Spleen (tissue), 11 donors: ENCODE data around the gene HIVEP1. TPM values are rescaled to one million over a fixed set of nuclear protein-coding genes. Genes with fewer than 3 reads are reported as not detected.
A peak's percentile ranks its signal among the peaks of the same experiment; 100 is the strongest.
"Not testable (repeated sequence)": the region's sequence is repeated elsewhere in the genome, so short reads cannot be mapped to it uniquely, and the experiment has no call there.

Experiments
- DNase-seq: peaks from one replicate; pipeline ENCODE4 v3.0.0-alpha.2; 2020
- H3K27ac ChIP-seq, 8 donors: fragments of 200-600 bp; sonication (generic) in 7 of 8; 1 replicate in 4 of 8; 2 replicates in 4 of 8; pipeline versions ENCODE4 v1.5.0 to v1.8.0; 2016 to 2021; ENCODE audit warnings: inconsistent platforms in 4 of 8, mild to moderate bottlenecking in 4 of 8, moderate library complexity in 1 of 8
- H3K27me3 ChIP-seq, 7 donors: fragments of 200-600 bp; sonication (generic) in 6 of 7; replicated peaks in 1 of 7; 1 replicate in 4 of 7; 2 replicates in 3 of 7; pipeline versions ENCODE4 v1.5.0 to v1.8.0; 2016 to 2021; ENCODE audit warnings: inconsistent platforms in 3 of 7, mild to moderate bottlenecking in 1 of 7
- H3K36me3 ChIP-seq, 6 donors: fragments of 200-600 bp; sonication (generic) in 5 of 6; 1 replicate in 4 of 6; 2 replicates in 2 of 6; pipeline versions ENCODE4 v1.5.0 to v1.8.0; 2016 to 2021; ENCODE audit warnings: inconsistent platforms in 2 of 6
- H3K4me1 ChIP-seq, 6 donors: fragments of 200-600 bp; sonication (generic) in 5 of 6; 1 replicate in 3 of 6; 2 replicates in 3 of 6; pipeline versions ENCODE4 v1.5.0 to v1.8.0; 2016 to 2021; ENCODE audit warnings: inconsistent platforms in 3 of 6
- H3K4me3 ChIP-seq, 8 donors: fragments of 200-600 bp; sonication (generic) in 7 of 8; 1 replicate in 4 of 8; 2 replicates in 4 of 8; pipeline versions ENCODE4 v1.5.0 to v1.8.0; 2016 to 2021; ENCODE audit warnings: inconsistent platforms in 4 of 8, mild to moderate bottlenecking in 4 of 8, moderate library complexity in 2 of 8
- H3K9me3 ChIP-seq, 8 donors: fragments of 200-600 bp; sonication (generic) in 7 of 8; 1 replicate in 4 of 8; 2 replicates in 4 of 8; pipeline versions ENCODE4 v1.5.0 to v1.8.0; 2016 to 2021; ENCODE audit warnings: inconsistent platforms in 4 of 8
- POLR2A ChIP-seq, 3 donors: fragments of 450-650 bp; IDR thresholded peaks; one replicate each; pipeline ENCODE4 v1.5.1; 2017; ENCODE audit warnings: antibody characterized with exemption in 3 of 3, mild to moderate bottlenecking in 1 of 3
- POLR2AphosphoS5 ChIP-seq, 3 donors: sonication (generic); formaldehyde crosslinking; IDR thresholded peaks; one replicate each; pipeline ENCODE4 v1.5.1; 2017; ENCODE audit warnings: antibody characterized with exemption in 3 of 3
- WGBS, 5 donors: extraction: QIAGEN DNeasy Blood & Tissue Kit in 3 of 5; methylation state at CpG; one replicate each; pipeline versions ENCODE4 v1.1.5 to v1.1.7; 2013 to 2018; 5-methylcytosine and 5-hydroxymethylcytosine counted together
- intact Hi-C: fragments of 100-400 bp; cut with DNase I; formaldehyde crosslinking; loops from one replicate; pipeline ENCODE4 v1.15.0; 2023; ENCODE audit warnings: low total_unique reads
- polyA plus RNA-seq, 3 donors: library from polyadenylated mRNA; stranded (reverse); fragments of 200-250 nt; gene quantifications; one replicate each; pipeline ENCODE4 v1.2.1, GENCODE V29; 2013
- total RNA-seq, 7 donors: library from RNA; depleted of rRNA in 3 of 7; stranded (reverse); fragments of >200 nt in 3 of 7; fragmentation: NEBNext Ultra II Directional in 4 of 7; extraction: Animal tissue kit (Norgen Biotek cat#: 25700) in 4 of 7; gene quantifications; one replicate each; pipeline versions ENCODE4 v1.1.0 to v1.2.1, GENCODE V29; 2016 to 2021
- TF ChIP-seq, protein P1 (sequence below), 11 experiments: fragments of 200-600 bp in 7 of 11; fragments of 450-650 bp in 4 of 11; sonication (generic) in 4 of 11; IDR thresholded peaks in 8 of 11; conservative IDR thresholded peaks in 3 of 11; 1 replicate in 7 of 11; 2 replicates in 4 of 11; pipeline versions ENCODE4 v1.4.0 to v1.8.0; 2016 to 2021; ENCODE audit warnings: antibody characterized with exemption in 11 of 11, inconsistent platforms in 4 of 11, mild to moderate bottlenecking in 1 of 11
- donor health status: healthy with polysubstance abuse.
- donor health status: DM: no; HTN: no; CAD: no; lungs with moderate emphysema.
- donor health status: DM: no; HTN: no; CAD: no.
- donor health status: Bipolar disorder and iron deficiency.
- donor health status: healthy.
- donor health status: DM: no; HTN: no; CAD: no.
- donor health status: DM: yes; HTN: yes; CAD: no.

The HIVEP1 gene
- total and polyA plus RNA-seq, 10 donors, result 2.8 to 64.1 (median 39.7) TPM

- Histone ChIP-seq H3K4me3 (no peak overlapping the region), H3K4me1 (peaks cover 0 to 12% (median 3%) of the 10 kb centered on the region in 6 donors), H3K9me3 (no peaks in the 10 kb centered on the region), H3K27me3 (no peaks in the 10 kb centered on the region), H3K27ac (no peak overlapping the region), H3K36me3 (peaks cover 0 to 27% (median 0%) of the 10 kb centered on the region in 6 donors)
- TF ChIP-seq, protein P1, sequence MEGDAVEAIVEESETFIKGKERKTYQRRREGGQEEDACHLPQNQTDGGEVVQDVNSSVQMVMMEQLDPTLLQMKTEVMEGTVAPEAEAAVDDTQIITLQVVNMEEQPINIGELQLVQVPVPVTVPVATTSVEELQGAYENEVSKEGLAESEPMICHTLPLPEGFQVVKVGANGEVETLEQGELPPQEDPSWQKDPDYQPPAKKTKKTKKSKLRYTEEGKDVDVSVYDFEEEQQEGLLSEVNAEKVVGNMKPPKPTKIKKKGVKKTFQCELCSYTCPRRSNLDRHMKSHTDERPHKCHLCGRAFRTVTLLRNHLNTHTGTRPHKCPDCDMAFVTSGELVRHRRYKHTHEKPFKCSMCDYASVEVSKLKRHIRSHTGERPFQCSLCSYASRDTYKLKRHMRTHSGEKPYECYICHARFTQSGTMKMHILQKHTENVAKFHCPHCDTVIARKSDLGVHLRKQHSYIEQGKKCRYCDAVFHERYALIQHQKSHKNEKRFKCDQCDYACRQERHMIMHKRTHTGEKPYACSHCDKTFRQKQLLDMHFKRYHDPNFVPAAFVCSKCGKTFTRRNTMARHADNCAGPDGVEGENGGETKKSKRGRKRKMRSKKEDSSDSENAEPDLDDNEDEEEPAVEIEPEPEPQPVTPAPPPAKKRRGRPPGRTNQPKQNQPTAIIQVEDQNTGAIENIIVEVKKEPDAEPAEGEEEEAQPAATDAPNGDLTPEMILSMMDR (IDR thresholded peaks at IDR 0.05 in 8 of 11, conservative IDR thresholded peaks at IDR 0.05 in 3 of 11), result no peak
- TF ChIP-seq POLR2A (IDR thresholded peaks at IDR 0.05) (no peak), POLR2AphosphoS5 (IDR thresholded peaks at IDR 0.05) (no peak)
- DNase-seq, result no peak
- intact Hi-C loops, result no loop called here
- 95 to 98% (median 96%) methylated on average over 2 of the region's 2 CpGs for WGBS, 5 donors
Observed at GRCh38 chr6:12105271-12105670, 93.2 kb downstream of the HIVEP1 start.

DNA sequence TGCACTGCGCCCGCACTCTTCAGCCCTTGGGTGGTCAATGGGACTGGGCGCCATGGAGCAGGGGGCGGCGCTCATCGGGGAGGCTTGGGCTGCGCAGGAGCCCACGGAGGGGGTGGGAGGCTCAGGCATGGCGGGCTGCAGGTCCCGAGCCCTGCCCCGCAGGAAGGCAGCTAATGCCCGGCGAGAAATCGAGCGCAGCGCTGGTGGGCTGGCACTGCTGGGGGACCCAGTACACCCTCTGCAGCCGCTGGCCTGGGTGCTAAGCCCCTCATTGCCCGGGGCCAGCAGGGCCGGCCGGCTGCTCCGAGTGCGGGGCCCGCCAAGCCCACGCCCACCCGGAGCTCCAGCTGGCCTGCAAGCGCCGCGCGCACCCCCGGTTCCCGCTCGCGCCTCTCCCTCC is 96.3 kb downstream of the HIVEP1 start:
- H3K4me1 ChIP-seq, result peaks cover 0 to 22% (median 9%) of the 10 kb centered on the region in 6 donors
- DNase-seq, H3K9me3 ChIP-seq, H3K27ac ChIP-seq, intact Hi-C loops, H3K27me3 ChIP-seq, H3K4me3 ChIP-seq: not testable (repeated sequence)
- peak in 1 of 3 donors; percentile 24 for TF ChIP-seq POLR2AphosphoS5 (IDR thresholded peaks at IDR 0.05)
- peaks cover 0 to 40% (median 0%) of the 10 kb centered on the region in 6 donors for H3K36me3 ChIP-seq
- 94 to 95% (median 95%) methylated on average over 18 to 33 of the region's 33 CpGs for WGBS, 5 donors

- Histone ChIP-seq H3K27me3 (no peaks in the 10 kb centered on the region), H3K27ac (no peak overlapping the region), H3K36me3 (peaks cover 0 to 40% (median 0%) of the 10 kb centered on the region in 6 donors), H3K9me3 (peaks cover 0 to 2% (median 0%) of the 10 kb centered on the region in 8 donors), H3K4me1 (peaks cover 6 to 39% (median 24%) of the 10 kb centered on the region in 6 donors), H3K4me3 (no peak overlapping the region)
- WGBS, 5 donors, result 68 to 78% (median 72%) methylated on average over 5 of the region's 5 CpGs
- TF ChIP-seq, protein P1 (IDR thresholded peaks at IDR 0.05 in 8 of 11, conservative IDR thresholded peaks at IDR 0.05 in 3 of 11), result no peak
- TF ChIP-seq POLR2A (IDR thresholded peaks at IDR 0.05) (no peak), POLR2AphosphoS5 (IDR thresholded peaks at IDR 0.05) (no peak)
- DNase-seq, result no peak
- intact Hi-C loops, result no loop called here
Observed at GRCh38 chr6:12110523-12111362, 98.6 kb downstream of the HIVEP1 start.

GRCh38 chr6:12111363-12111670 is 99.2 kb downstream of the HIVEP1 start:
- TF ChIP-seq POLR2AphosphoS5 (IDR thresholded peaks at IDR 0.05), result no peak
- 92 to 100% (median 97%) methylated on average over 2 of the region's 2 CpGs for WGBS, 5 donors
- Histone ChIP-seq H3K9me3 (peaks cover 0 to 7% (median 2%) of the 10 kb centered on the region in 8 donors), H3K27me3 (no peaks in the 10 kb centered on the region), H3K4me1 (peaks cover 6 to 39% (median 24%) of the 10 kb centered on the region in 6 donors), H3K4me3 (no peak overlapping the region), H3K27ac (no peak overlapping the region), H3K36me3 (peaks cover 0 to 41% (median 0%) of the 10 kb centered on the region in 6 donors)
- intact Hi-C loops, result no loop called here
- no peak for DNase-seq

DNA sequence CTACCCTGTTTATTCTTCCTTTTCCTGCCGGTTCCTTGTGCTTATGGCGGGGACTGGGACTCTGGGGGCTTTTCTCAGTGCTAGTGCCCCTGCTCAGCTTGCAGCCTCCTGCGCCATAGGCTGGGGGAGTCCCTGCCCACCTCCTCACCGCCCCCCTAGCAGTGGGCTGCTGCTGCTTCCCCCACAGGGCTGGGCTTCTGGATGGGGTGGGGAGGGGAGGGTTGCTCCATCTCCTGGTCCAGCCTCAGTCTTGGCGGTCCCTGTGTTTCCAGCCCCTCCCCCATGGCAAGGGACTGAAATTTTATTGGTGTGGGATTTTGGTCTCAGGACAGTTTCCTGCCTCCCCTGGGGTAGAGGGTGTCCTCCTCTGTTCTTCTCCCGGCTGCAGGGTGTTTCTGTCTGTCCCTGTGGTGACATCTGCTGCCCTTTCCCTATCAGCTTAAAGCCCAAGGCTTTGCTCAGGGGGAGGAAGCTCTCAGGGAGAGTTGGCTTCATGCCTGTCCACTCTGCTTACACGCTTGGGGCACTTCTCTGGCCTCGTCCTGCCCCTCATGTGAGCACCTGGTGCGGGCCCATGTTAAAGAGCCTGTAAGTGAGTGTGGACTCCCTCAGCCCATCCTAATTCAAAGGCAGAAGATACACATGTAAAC is 100.6 kb downstream of the HIVEP1 start:
- intact Hi-C loops, result no loop called here
- H3K4me1 ChIP-seq, result peaks cover 6 to 39% (median 24%) of the 10 kb centered on the region in 6 donors
- H3K27me3 ChIP-seq, result no peaks in the 10 kb centered on the region
- 83 to 89% (median 87%) methylated on average over 9 of the region's 9 CpGs for WGBS, 5 donors
- peak overlapping the region in 3 of 8 donors; percentile 48 to 60 (median 60) for H3K27ac ChIP-seq
- no peak overlapping the region for H3K4me3 ChIP-seq
- no peak for DNase-seq
- H3K36me3 ChIP-seq, result peaks cover 0 to 44% (median 0%) of the 10 kb centered on the region in 6 donors
- H3K9me3 ChIP-seq, result peaks cover 0 to 21% (median 15%) of the 10 kb centered on the region in 8 donors
- TF ChIP-seq POLR2AphosphoS5 (IDR thresholded peaks at IDR 0.05), result no peak
- TF ChIP-seq, protein P1 (IDR thresholded peaks at IDR 0.05 in 8 of 11, conservative IDR thresholded peaks at IDR 0.05 in 3 of 11), result no peak
- no peak for TF ChIP-seq POLR2A (IDR thresholded peaks at IDR 0.05)
